Caco-2 (cell line): ENCODE measurements around the gene SLC29A4. TPM values are rescaled to one million over a fixed set of nuclear protein-coding genes. Genes with fewer than 3 reads are reported as not detected.

Experiments used
- BruUV-seq: library from RNA; stranded (reverse); fragments of 400-500 nt; replicated peaks from 2 replicates; lab custom pipeline; 2021; lab: Mats Ljungman, UMichigan
- CTCF ChIA-PET: fragments of 300-600 bp; sonication (Branson Sonifier 250); formaldehyde crosslinking; loops from one replicate; lab custom pipeline; 2022; ENCODE audit warnings: antibody characterized with exemption; lab: Charles Lee
- POLR2A ChIA-PET: fragments of 300-600 bp; sonication (Branson Sonifier 250); formaldehyde crosslinking; loops from one replicate; lab custom pipeline; 2022; ENCODE audit warnings: antibody characterized with exemption; lab: Charles Lee
- DNase-seq, 2 experiments: peaks; one replicate each; pipeline versions ENCODE4 v3.0.0 to v3.0.0-alpha.2; 2020 to 2022
- H3K27me3 ChIP-seq: replicated peaks from 2 replicates; pipeline ENCODE4 v1.6.0; 2011; ENCODE audit warnings: low read length; ENCODE audit not compliant: control insufficient read depth, insufficient read depth
- H3K36me3 ChIP-seq: 2 replicates; pipeline ENCODE4 v1.5.1; 2011; ENCODE audit warnings: low read length; ENCODE audit not compliant: control insufficient read depth, insufficient read depth
- H3K4me1 ChIP-seq: fragments of 250-450 bp; sonication (Bioruptor Pico); 2 replicates; pipeline ENCODE4 v1.5.1; 2020; ENCODE audit warnings: mild to moderate bottlenecking
- H3K4me3 ChIP-seq: 2 replicates; pipeline ENCODE4 v1.5.1; 2011; ENCODE audit warnings: low read depth, mild to moderate bottlenecking, control low read depth, low read length
- H3K9me3 ChIP-seq: fragments of 250-450 bp; sonication (Bioruptor Pico); 2 replicates; pipeline ENCODE4 v1.5.1; 2020; ENCODE audit warnings: mild to moderate bottlenecking, moderate library complexity
- H3K27ac Mint-ChIP-seq: one replicate; pipeline ENCODE4 v1.8.0; 2022; ENCODE audit warnings: mixed read lengths; ENCODE audit not compliant: unreplicated experiment
- H3K27me3 Mint-ChIP-seq: one replicate; pipeline ENCODE4 v1.8.0; 2022; ENCODE audit warnings: mixed read lengths; ENCODE audit not compliant: insufficient read depth, unreplicated experiment
- H3K36me3 Mint-ChIP-seq: one replicate; pipeline ENCODE4 v1.8.0; 2022; ENCODE audit warnings: mild to moderate bottlenecking, mixed read lengths; ENCODE audit not compliant: insufficient read depth, unreplicated experiment
- H3K4me1 Mint-ChIP-seq: one replicate; pipeline ENCODE4 v1.8.0; 2022; ENCODE audit warnings: low read depth, mixed read lengths; ENCODE audit not compliant: unreplicated experiment
- H3K4me3 Mint-ChIP-seq: one replicate; pipeline ENCODE4 v1.8.0; 2022; ENCODE audit warnings: mild to moderate bottlenecking, moderate library complexity, mixed read lengths; ENCODE audit not compliant: unreplicated experiment
- H3K9me3 Mint-ChIP-seq: one replicate; pipeline ENCODE4 v1.8.0; 2022; ENCODE audit warnings: mixed read lengths; ENCODE audit not compliant: unreplicated experiment
- intact Hi-C: fragments of 100-400 bp; cut with micrococcal nuclease; formaldehyde crosslinking; loops from one replicate; pipeline ENCODE4 v1.10.0; 2022; ENCODE audit not compliant: unreplicated experiment
- total RNA-seq: library from RNA; stranded (reverse); gene quantifications from 2 replicates; pipeline ENCODE4 v1.2.3, GENCODE V29; 2022
- TF ChIP-seq, protein P1 (sequence below), 2 experiments: fragments of 200-600 bp in 1 of 2; IDR thresholded peaks; 1 replicate in 1 of 2; 2 replicates in 1 of 2; pipeline versions ENCODE4 v1.5.1 to v1.8.0; 2011 to 2022; ENCODE audit warnings: antibody characterized with exemption in 1 of 2, control low read depth in 1 of 2, inconsistent platforms in 1 of 2, low read depth in 1 of 2, low read length in 1 of 2, mild to moderate bottlenecking in 1 of 2, moderate library complexity in 1 of 2; ENCODE audit not compliant: insufficient read depth in 1 of 2, severe bottlenecking in 1 of 2, unreplicated experiment in 1 of 2

The SLC29A4 gene
- total RNA-seq, 1 experiment from 2014 or later: 34.6 TPM

- Mint-ChIP-seq H3K9me3 (peaks cover 6% of the 10 kb centered on the region), H3K36me3 (peaks cover 39% of the 10 kb centered on the region), H3K27me3 (no peaks in the 10 kb centered on the region), H3K4me1 (no peaks in the 10 kb centered on the region), H3K4me3 (no peak overlapping the region), H3K27ac (no peak overlapping the region)
- no peak for DNase-seq
- no TSS peak for BruUV-seq
- H3K4me1 ChIP-seq: no peaks in the 10 kb centered on the region
- CTCF ChIA-PET: no interaction called here
- H3K9me3 ChIP-seq: no peaks in the 10 kb centered on the region
- TF ChIP-seq, protein P1, sequence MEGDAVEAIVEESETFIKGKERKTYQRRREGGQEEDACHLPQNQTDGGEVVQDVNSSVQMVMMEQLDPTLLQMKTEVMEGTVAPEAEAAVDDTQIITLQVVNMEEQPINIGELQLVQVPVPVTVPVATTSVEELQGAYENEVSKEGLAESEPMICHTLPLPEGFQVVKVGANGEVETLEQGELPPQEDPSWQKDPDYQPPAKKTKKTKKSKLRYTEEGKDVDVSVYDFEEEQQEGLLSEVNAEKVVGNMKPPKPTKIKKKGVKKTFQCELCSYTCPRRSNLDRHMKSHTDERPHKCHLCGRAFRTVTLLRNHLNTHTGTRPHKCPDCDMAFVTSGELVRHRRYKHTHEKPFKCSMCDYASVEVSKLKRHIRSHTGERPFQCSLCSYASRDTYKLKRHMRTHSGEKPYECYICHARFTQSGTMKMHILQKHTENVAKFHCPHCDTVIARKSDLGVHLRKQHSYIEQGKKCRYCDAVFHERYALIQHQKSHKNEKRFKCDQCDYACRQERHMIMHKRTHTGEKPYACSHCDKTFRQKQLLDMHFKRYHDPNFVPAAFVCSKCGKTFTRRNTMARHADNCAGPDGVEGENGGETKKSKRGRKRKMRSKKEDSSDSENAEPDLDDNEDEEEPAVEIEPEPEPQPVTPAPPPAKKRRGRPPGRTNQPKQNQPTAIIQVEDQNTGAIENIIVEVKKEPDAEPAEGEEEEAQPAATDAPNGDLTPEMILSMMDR (IDR thresholded peaks at IDR 0.05; ENCODE audit: insufficient read depth in 1 of 2, low read depth in 1 of 2, low read length in 1 of 2, severe bottlenecking in 1 of 2, unreplicated experiment in 1 of 2): no peak
- peaks cover 7% of the 10 kb centered on the region for H3K36me3 ChIP-seq
- POLR2A ChIA-PET: no interaction called here
- intact Hi-C loops: no loop called here
- no peaks in the 10 kb centered on the region for H3K27me3 ChIP-seq
- no peak overlapping the region for H3K4me3 ChIP-seq
Observed at GRCh38 chr7:5294169-5294987, 11.6 kb downstream of the SLC29A4 start.

DNA sequence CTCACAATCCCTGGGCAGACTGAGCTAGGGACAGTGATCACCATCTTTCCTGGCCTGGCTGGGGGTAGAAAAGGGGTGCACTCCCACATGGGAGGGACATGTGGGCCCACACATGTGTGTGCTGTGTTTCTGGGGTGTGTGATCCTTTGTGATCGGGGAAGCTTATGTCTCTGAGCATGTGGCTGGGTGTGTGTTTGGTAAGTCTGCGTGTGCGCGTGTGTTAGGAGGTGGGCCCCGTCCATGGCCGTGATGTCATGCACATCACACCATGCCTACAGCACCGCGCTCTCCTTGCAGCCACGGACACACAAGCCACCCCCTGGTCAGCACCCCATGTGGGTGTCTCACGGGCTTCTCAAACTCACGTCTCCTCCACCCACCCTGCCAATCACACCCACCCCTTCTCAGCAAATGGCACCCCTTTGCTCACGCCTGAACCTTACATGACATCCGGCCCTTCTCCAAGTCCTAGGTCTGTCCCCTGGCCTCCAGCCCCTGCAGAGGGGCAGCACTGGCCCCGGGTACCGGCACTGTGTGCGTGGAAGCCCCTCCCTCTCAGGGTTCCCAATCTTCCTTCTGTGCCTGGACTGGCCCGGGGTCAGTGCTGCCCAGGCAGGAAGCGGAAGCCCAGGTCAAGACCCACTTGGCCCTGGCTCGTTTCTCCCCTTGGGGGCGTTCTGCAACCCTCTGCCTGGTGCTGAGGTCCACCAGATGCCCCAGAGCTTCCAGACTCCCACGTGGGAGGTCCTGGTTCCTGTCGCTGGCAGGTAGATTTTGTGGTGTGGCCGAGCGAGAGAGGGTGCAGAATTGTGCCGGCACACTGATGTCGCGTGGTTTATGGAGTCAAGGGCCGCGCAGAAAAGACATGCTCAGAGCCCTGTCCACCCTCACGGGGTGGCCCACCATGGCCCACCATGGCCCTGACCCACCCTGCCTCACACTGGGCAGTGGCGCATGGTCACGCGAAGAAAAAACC lies 12.6 kb downstream of the SLC29A4 start:
- peaks cover 6% of the 10 kb centered on the region for H3K9me3 Mint-ChIP-seq
- H3K27ac Mint-ChIP-seq: no peak overlapping the region
- TF ChIP-seq, protein P1 (IDR thresholded peaks at IDR 0.05; ENCODE audit: insufficient read depth in 1 of 2, low read depth in 1 of 2, low read length in 1 of 2, severe bottlenecking in 1 of 2, unreplicated experiment in 1 of 2): no peak
- H3K27me3 ChIP-seq: no peaks in the 10 kb centered on the region
- H3K4me3 ChIP-seq: no peak overlapping the region
- H3K27me3 Mint-ChIP-seq: no peaks in the 10 kb centered on the region
- POLR2A ChIA-PET: no interaction called here
- no TSS peak for BruUV-seq
- peaks cover 7% of the 10 kb centered on the region for H3K36me3 ChIP-seq
- no peak overlapping the region for H3K4me3 Mint-ChIP-seq
- peaks cover 45% of the 10 kb centered on the region for H3K36me3 Mint-ChIP-seq
- H3K4me1 ChIP-seq: no peaks in the 10 kb centered on the region
- DNase-seq: no peak
- no peaks in the 10 kb centered on the region for H3K4me1 Mint-ChIP-seq
- CTCF ChIA-PET: no interaction called here
- no peaks in the 10 kb centered on the region for H3K9me3 ChIP-seq
- intact Hi-C loops: no loop called here

DNA sequence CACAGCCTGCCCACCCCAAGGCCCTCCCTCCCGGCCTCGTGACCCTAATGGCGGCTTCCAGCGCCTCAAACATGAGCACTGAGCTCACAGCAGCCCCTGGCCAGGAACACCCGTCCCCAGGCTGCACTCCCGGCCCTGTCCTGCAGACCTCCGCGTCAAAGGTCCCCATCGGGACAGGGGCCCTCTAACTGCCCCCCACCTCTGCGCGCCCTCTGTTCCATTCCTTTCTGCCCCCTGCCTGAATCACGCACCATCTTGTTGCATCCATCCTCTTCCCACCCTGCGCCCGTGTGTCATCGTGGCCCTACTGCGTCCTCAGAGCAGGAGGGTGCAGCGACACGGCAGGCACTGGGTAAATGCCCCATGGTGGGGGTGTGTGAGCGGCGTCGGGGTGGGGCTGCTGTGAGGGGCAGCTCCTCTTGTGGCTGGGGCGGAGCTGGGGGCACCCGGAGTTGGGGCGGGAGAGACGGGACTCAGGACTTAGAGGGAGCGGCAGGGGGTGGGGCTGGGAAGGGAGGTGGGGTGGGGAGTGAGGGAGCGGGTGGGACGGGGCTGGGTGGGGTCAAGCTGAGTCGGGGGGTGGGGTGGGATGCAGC lies 13.4 kb downstream of the SLC29A4 start:
- CTCF ChIA-PET: no interaction called here
- no peaks in the 10 kb centered on the region for H3K27me3 ChIP-seq
- H3K36me3 ChIP-seq: peaks cover 7% of the 10 kb centered on the region
- no peaks in the 10 kb centered on the region for H3K4me1 ChIP-seq
- POLR2A ChIA-PET: no interaction called here
- DNase-seq: no peak
- Mint-ChIP-seq H3K9me3 (peaks cover 6% of the 10 kb centered on the region), H3K4me3 (no peak overlapping the region), H3K27ac (no peak overlapping the region), H3K4me1 (no peaks in the 10 kb centered on the region), H3K36me3 (peaks cover 53% of the 10 kb centered on the region), H3K27me3 (no peaks in the 10 kb centered on the region)
- intact Hi-C loops: no loop called here
- BruUV-seq: no TSS peak
- no peaks in the 10 kb centered on the region for H3K9me3 ChIP-seq
- no peak overlapping the region for H3K4me3 ChIP-seq
- TF ChIP-seq, protein P1 (IDR thresholded peaks at IDR 0.05; ENCODE audit: insufficient read depth in 1 of 2, low read depth in 1 of 2, low read length in 1 of 2, severe bottlenecking in 1 of 2, unreplicated experiment in 1 of 2): no peak
